Neural cell (in vitro differentiated cells): ENCODE measurements around the gene VWA7. TPM values are rescaled to one million over a fixed set of nuclear protein-coding genes. Genes with fewer than 3 reads are reported as not detected.

Experiments
- H2AFZ ChIP-seq: fragments of 200-600, 300-800 bp; sonication (generic), shearing (Covaris generic); 2 replicates; pipeline ENCODE4 v1.6.0; 2014; ENCODE audit warnings: low read depth, mild to moderate bottlenecking, antibody characterized with exemption, low read length, moderate library complexity
- H3F3A ChIP-seq: fragments of 200-600 bp; shearing (Covaris generic); 2 replicates; pipeline ENCODE4 v1.6.1; 2016; ENCODE audit warnings: mild to moderate bottlenecking, moderate library complexity, mixed read lengths, antibody characterized with exemption, low read length; ENCODE audit not compliant: insufficient read depth, poor library complexity, severe bottlenecking
- H3K27ac ChIP-seq: fragments of 200-600, 300-800 bp; sonication (generic), shearing (Covaris generic); 2 replicates; pipeline ENCODE4 v1.5.1; 2014; ENCODE audit warnings: mild to moderate bottlenecking, low read length, moderate library complexity
- H3K27me3 ChIP-seq: fragments of 300-800, 200-600 bp; sonication (generic), shearing (Covaris generic); 2 replicates; pipeline ENCODE4 v1.6.0; 2014; ENCODE audit warnings: mild to moderate bottlenecking, low read depth, low read length, moderate library complexity; ENCODE audit not compliant: insufficient read depth
- H3K36me3 ChIP-seq: fragments of 300-800, 200-600 bp; sonication (generic), shearing (Covaris generic); 2 replicates; pipeline ENCODE4 v1.5.1; 2014; ENCODE audit warnings: mild to moderate bottlenecking, antibody characterized with exemption, low read length, moderate library complexity; ENCODE audit not compliant: insufficient read depth
- H3K4me2 ChIP-seq: fragments of 300-800, 200-600 bp; sonication (generic), shearing (Covaris generic); 2 replicates; pipeline ENCODE4 v1.6.0; 2014; ENCODE audit warnings: mild to moderate bottlenecking, low read length
- H3K4me3 ChIP-seq: fragments of 300-800, 200-600 bp; sonication (generic), shearing (Covaris generic); 2 replicates; pipeline ENCODE4 v1.5.1; 2014; ENCODE audit warnings: mild to moderate bottlenecking, low read length, moderate library complexity
- H3K79me2 ChIP-seq: fragments of 200-600 bp; shearing (Covaris generic); replicated peaks from 2 replicates; pipeline ENCODE4 v1.6.0; 2014; ENCODE audit warnings: mild to moderate bottlenecking, low read length, moderate library complexity; ENCODE audit not compliant: insufficient read depth
- H3K9ac ChIP-seq: fragments of 300-800, 200-600 bp; sonication (generic), shearing (Covaris generic); 2 replicates; pipeline ENCODE4 v1.6.1; 2016; ENCODE audit warnings: mild to moderate bottlenecking, low read length, mixed read lengths
- H3K9me2 ChIP-seq: fragments of 200-600 bp; shearing (Covaris generic); 2 replicates; pipeline ENCODE4 v1.6.1; 2016; ENCODE audit warnings: mild to moderate bottlenecking, low read length, mixed read lengths; ENCODE audit not compliant: insufficient read depth
- H3K9me3 ChIP-seq: fragments of 200-600, 300-800 bp; sonication (generic), shearing (Covaris generic); 2 replicates; pipeline ENCODE4 v1.6.1; 2016; ENCODE audit warnings: mild to moderate bottlenecking, mixed run types, low read length, moderate library complexity, mixed read lengths
- H4K20me1 ChIP-seq: fragments of 200-600 bp; shearing (Covaris generic); 2 replicates; pipeline ENCODE4 v1.6.1; 2016; ENCODE audit warnings: mild to moderate bottlenecking, mixed run types; ENCODE audit not compliant: insufficient read depth
- EP300 ChIP-seq: fragments of 450-650 bp; conservative IDR thresholded peaks from 2 replicates; pipeline ENCODE4 v1.6.1; 2014; ENCODE audit warnings: antibody characterized with exemption, mild to moderate bottlenecking, moderate library complexity; ENCODE audit not compliant: poor library complexity, severe bottlenecking
- EZH2 ChIP-seq: fragments of 200-600, 300-800 bp; shearing (Covaris generic), sonication (generic); IDR thresholded peaks from 2 replicates; pipeline ENCODE4 v1.6.1; 2014; ENCODE audit warnings: antibody characterized with exemption, low read length, borderline replicate concordance, mild to moderate bottlenecking; ENCODE audit not compliant: insufficient read depth, poor library complexity, severe bottlenecking
- MXI1 ChIP-seq: fragments of 450-650 bp; conservative IDR thresholded peaks from 2 replicates; pipeline ENCODE4 v1.6.1; 2014; ENCODE audit warnings: antibody characterized with exemption, mild to moderate bottlenecking; ENCODE audit not compliant: poor library complexity, severe bottlenecking
- POLR2AphosphoS5 ChIP-seq: IDR thresholded peaks from 2 replicates; pipeline ENCODE4 v1.6.1; 2012
- RAD21 ChIP-seq: fragments of 450-650 bp; conservative IDR thresholded peaks from 2 replicates; pipeline ENCODE4 v1.6.1; 2014; ENCODE audit warnings: antibody characterized with exemption, mild to moderate bottlenecking, moderate library complexity
- SMC3 ChIP-seq: fragments of 450-650 bp; conservative IDR thresholded peaks from 2 replicates; pipeline ENCODE4 v1.6.1; 2014; ENCODE audit warnings: antibody characterized with exemption, mild to moderate bottlenecking, moderate library complexity; ENCODE audit not compliant: poor library complexity
- TAF1 ChIP-seq: IDR thresholded peaks from 2 replicates; pipeline ENCODE4 v1.6.1; 2012; ENCODE audit warnings: low read depth
- polyA plus RNA-seq: library from polyadenylated mRNA; depleted of rRNA; stranded (reverse); fragments of >200 nt; gene quantifications from 2 replicates; pipeline ENCODE4 v1.2.3, GENCODE V29; 2014
- TF ChIP-seq, protein P1 (sequence below): fragments of 450-650 bp; IDR thresholded peaks from 2 replicates; pipeline ENCODE4 v1.5.1; 2014; ENCODE audit warnings: antibody characterized with exemption, mild to moderate bottlenecking, moderate library complexity; ENCODE audit not compliant: poor library complexity, severe bottlenecking
- TF ChIP-seq, protein P2 (sequence below): IDR thresholded peaks from 2 replicates; pipeline ENCODE4 v1.6.1; 2012; ENCODE audit warnings: borderline replicate concordance

Gene VWA7
- polyA plus RNA-seq, 1 donor from 2014 or later, result 5.3 TPM

DNA sequence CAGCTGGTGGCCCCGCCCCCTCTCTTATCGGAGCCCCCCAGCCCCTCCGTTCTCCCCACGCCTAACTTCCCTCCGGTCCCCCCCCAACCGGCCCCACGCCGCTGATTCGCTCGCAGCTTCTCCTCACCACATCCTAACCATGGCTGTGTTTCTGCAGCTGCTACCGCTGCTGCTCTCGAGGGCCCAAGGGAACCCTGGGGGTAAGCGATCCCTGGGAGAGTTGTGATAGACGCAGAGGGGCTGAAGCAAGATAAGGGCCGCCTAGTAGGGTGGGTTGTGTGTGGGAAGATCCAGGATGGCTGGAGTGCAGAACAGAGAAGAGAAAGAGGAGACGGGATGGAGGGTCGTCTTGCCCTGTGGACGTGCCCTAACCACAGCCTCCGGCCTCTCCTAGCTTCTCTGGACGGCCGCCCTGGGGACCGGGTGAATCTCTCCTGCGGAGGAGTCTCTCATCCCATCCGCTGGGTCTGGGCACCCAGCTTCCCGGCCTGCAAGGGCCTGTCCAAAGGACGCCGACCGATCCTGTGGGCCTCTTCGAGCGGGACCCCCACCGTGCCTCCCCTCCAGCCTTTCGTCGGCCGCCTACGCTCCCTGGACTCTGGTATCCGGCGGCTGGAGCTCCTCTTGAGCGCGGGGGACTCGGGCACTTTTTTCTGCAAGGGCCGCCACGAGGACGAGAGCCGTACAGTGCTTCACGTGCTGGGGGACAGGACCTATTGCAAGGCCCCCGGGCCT, 53.7 kb downstream of the VWA7 start, which contains the start of gene MPIG6B:
MPIG6B (plus strand) TSS at position 129 of the 735 bp plus-strand sequence; CDS start at position 140, 11 bp downstream.
- Histone ChIP-seq H3K27me3 (no peaks in the 10 kb centered on the region), H3K4me3 (no peak within 1 kb of the TSS), H3K9ac (no peak within 1 kb of the TSS), H3K4me2 (no peak within 1 kb of the TSS), H3F3A (no peaks in the 10 kb centered on the region), H3K36me3 (no peaks in the 10 kb centered on the region), H3K79me2 (no peaks in the 10 kb centered on the region), H3K9me3 (no peaks in the 10 kb centered on the region), H3K27ac (no peak within 1 kb of the TSS), H4K20me1 (no peaks in the 10 kb centered on the region), H2AFZ (no peak within 1 kb of the TSS), H3K9me2 (no peaks in the 10 kb centered on the region)
- TF ChIP-seq TAF1 (no peak), EZH2 (no peak), POLR2AphosphoS5 (no peak), SMC3 (no peak), RAD21 (no peak), EP300 (no peak), MXI1 (no peak)
- TF ChIP-seq, protein P1, sequence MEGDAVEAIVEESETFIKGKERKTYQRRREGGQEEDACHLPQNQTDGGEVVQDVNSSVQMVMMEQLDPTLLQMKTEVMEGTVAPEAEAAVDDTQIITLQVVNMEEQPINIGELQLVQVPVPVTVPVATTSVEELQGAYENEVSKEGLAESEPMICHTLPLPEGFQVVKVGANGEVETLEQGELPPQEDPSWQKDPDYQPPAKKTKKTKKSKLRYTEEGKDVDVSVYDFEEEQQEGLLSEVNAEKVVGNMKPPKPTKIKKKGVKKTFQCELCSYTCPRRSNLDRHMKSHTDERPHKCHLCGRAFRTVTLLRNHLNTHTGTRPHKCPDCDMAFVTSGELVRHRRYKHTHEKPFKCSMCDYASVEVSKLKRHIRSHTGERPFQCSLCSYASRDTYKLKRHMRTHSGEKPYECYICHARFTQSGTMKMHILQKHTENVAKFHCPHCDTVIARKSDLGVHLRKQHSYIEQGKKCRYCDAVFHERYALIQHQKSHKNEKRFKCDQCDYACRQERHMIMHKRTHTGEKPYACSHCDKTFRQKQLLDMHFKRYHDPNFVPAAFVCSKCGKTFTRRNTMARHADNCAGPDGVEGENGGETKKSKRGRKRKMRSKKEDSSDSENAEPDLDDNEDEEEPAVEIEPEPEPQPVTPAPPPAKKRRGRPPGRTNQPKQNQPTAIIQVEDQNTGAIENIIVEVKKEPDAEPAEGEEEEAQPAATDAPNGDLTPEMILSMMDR, result no peak
- TF ChIP-seq, protein P2, sequence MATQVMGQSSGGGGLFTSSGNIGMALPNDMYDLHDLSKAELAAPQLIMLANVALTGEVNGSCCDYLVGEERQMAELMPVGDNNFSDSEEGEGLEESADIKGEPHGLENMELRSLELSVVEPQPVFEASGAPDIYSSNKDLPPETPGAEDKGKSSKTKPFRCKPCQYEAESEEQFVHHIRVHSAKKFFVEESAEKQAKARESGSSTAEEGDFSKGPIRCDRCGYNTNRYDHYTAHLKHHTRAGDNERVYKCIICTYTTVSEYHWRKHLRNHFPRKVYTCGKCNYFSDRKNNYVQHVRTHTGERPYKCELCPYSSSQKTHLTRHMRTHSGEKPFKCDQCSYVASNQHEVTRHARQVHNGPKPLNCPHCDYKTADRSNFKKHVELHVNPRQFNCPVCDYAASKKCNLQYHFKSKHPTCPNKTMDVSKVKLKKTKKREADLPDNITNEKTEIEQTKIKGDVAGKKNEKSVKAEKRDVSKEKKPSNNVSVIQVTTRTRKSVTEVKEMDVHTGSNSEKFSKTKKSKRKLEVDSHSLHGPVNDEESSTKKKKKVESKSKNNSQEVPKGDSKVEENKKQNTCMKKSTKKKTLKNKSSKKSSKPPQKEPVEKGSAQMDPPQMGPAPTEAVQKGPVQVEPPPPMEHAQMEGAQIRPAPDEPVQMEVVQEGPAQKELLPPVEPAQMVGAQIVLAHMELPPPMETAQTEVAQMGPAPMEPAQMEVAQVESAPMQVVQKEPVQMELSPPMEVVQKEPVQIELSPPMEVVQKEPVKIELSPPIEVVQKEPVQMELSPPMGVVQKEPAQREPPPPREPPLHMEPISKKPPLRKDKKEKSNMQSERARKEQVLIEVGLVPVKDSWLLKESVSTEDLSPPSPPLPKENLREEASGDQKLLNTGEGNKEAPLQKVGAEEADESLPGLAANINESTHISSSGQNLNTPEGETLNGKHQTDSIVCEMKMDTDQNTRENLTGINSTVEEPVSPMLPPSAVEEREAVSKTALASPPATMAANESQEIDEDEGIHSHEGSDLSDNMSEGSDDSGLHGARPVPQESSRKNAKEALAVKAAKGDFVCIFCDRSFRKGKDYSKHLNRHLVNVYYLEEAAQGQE, result no peak

DNA sequence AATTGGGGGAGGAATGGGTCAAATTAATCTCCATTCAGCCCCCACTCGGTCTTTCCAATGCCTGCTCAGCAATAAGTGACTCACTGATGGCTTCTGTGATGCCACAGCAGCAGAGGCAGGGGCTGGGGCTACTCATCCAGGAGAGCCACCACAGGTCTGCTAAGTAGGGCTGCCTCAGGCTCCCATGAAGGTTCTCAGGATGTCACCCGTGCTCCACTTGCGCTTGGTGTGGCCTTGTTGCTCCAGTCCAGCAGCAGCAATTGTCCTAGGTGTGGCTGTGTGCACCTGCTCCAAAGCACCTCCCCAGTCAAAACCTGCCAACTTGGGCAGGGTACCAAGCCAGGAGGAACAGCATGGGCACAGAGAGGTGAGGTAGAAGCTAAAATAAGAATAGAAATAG, 55.0 kb downstream of the VWA7 start:
- H3K27me3 ChIP-seq, result no peaks in the 10 kb centered on the region
- H2AFZ ChIP-seq, result no peak overlapping the region
- no peaks in the 10 kb centered on the region for H3F3A ChIP-seq
- H3K27ac ChIP-seq, result no peak overlapping the region
- no peak overlapping the region for H3K4me2 ChIP-seq
- no peak overlapping the region for H3K4me3 ChIP-seq
- no peaks in the 10 kb centered on the region for H3K9me2 ChIP-seq
- no peaks in the 10 kb centered on the region for H3K36me3 ChIP-seq
- no peaks in the 10 kb centered on the region for H3K79me2 ChIP-seq
- H3K9ac ChIP-seq, result no peak overlapping the region
- H3K9me3 ChIP-seq, result no peaks in the 10 kb centered on the region
- TF ChIP-seq EP300, result no peak
- TF ChIP-seq, protein P2, result no peak
- no peak for TF ChIP-seq RAD21
- TF ChIP-seq, protein P1, result no peak
- TF ChIP-seq SMC3, result no peak
- TF ChIP-seq MXI1, result no peak
- TF ChIP-seq EZH2, result no peak
- TF ChIP-seq POLR2AphosphoS5, result no peak
- TF ChIP-seq TAF1, result no peak
- H4K20me1 ChIP-seq, result no peaks in the 10 kb centered on the region
